ENCODE results near the gene GRK5.
"Not testable (repeated sequence)": the region's sequence is repeated elsewhere in the genome, so short reads cannot be mapped to it uniquely, and the experiment has no call there.

Gene GRK5

GRCh38 chr10:119461380-119461779 is 254.0 kb downstream of the GRK5 start:
- DNase-seq (ENCODE audit: low spot score): no peak
- TF ChIP-seq, protein P1, sequence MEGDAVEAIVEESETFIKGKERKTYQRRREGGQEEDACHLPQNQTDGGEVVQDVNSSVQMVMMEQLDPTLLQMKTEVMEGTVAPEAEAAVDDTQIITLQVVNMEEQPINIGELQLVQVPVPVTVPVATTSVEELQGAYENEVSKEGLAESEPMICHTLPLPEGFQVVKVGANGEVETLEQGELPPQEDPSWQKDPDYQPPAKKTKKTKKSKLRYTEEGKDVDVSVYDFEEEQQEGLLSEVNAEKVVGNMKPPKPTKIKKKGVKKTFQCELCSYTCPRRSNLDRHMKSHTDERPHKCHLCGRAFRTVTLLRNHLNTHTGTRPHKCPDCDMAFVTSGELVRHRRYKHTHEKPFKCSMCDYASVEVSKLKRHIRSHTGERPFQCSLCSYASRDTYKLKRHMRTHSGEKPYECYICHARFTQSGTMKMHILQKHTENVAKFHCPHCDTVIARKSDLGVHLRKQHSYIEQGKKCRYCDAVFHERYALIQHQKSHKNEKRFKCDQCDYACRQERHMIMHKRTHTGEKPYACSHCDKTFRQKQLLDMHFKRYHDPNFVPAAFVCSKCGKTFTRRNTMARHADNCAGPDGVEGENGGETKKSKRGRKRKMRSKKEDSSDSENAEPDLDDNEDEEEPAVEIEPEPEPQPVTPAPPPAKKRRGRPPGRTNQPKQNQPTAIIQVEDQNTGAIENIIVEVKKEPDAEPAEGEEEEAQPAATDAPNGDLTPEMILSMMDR (IDR thresholded peaks at IDR 0.05; ENCODE audit: extremely low read depth, missing control alignments): no peak

DNA sequence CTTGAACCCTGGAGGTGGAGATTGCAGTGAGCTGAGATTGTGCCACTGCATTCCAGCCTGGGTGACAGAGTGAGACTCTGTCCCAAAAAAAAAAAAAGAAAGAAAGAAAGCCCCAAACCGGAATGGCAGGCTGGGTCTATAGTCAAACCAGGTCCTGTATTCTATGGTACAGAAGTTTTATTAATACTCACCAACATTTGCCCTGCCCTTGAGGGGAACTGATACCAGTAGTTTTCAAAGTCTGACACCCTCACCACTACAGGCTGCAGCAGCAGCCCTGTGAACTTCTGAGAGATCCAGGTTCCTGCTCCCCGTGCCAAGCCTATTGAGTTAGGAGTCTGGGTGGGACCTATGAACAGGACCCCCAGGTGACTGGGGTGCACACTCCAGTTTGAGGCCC is 254.6 kb downstream of the GRK5 start:
- DNase-seq (ENCODE audit: low spot score): peak; percentile 41

DNA sequence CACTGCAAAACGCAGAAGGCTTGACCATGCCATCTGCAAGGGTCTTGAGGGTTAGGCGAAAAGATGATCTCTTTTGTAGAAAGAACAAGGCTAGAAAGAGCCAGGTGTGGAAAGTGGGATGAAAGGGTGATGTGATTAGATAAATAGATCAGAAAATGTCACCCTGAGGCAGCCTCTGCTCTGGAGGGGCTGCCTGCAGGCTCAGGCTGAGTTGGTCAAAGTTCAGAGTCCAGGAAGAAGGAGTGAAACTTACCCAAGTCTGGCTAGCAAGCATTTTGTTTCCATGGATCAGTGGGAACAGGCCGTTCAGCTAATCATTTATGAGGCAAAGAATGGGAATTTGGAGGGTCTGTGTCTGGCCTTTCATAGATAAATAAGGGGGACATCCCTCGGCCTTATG is 255.4 kb downstream of the GRK5 start:
- no peak for DNase-seq (ENCODE audit: low spot score)
- TF ChIP-seq, protein P1 (IDR thresholded peaks at IDR 0.05; ENCODE audit: extremely low read depth, missing control alignments): no peak

More for the DNA sequence above, 254.6 kb downstream of the GRK5 start:
- TF ChIP-seq, protein P1 (IDR thresholded peaks at IDR 0.05; ENCODE audit: extremely low read depth, missing control alignments): no peak

DNA sequence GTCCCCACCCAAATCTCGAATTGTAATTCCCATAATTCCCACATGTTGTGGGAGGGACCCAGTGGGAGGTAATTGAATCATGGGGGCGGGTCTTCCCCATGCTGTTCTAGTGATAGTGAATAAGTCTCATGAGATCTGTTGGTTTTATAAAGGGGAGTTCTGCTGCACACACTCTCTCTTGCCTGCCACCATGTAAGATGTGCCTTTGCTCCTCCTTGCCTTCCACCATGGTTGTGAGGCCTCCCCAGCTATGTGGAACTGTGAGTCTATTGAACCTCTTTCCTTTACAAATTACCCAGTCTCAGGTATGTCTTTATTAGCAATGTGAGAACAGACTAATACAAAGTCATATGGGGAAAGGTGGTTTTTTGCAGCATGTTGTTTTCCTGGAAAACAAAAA is 255.8 kb downstream of the GRK5 start:
- not testable (repeated sequence) for DNase-seq (ENCODE audit: low spot score)

DNA sequence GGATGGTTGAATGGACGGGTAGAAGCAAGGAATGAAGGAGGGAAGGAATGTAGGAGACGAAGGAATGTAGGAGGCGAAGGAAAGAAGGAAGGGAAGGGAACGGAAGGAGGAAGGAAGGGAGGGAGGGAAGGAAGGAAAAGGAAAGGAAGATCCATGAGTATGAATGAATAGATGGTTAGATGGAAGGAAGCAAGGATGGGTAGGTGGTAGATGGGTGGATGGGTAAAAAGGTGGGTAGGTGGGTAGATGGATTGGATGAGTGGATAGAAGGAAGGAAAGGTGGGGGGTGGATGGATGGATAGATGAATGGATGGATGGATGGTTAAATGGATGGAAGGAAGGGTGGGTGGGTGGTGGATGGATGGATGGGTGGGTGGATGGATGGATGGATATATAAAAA is 257.7 kb downstream of the GRK5 start:
- TF ChIP-seq, protein P1 (IDR thresholded peaks at IDR 0.05; ENCODE audit: extremely low read depth, missing control alignments): no peak
- DNase-seq (ENCODE audit: low spot score): no peak

- no peak for DNase-seq (ENCODE audit: low spot score)
- TF ChIP-seq, protein P1 (IDR thresholded peaks at IDR 0.05; ENCODE audit: extremely low read depth, missing control alignments): no peak
These were observed 258.7 kb downstream of the GRK5 start for GRCh38 chr10:119466076-119466475.

DNA sequence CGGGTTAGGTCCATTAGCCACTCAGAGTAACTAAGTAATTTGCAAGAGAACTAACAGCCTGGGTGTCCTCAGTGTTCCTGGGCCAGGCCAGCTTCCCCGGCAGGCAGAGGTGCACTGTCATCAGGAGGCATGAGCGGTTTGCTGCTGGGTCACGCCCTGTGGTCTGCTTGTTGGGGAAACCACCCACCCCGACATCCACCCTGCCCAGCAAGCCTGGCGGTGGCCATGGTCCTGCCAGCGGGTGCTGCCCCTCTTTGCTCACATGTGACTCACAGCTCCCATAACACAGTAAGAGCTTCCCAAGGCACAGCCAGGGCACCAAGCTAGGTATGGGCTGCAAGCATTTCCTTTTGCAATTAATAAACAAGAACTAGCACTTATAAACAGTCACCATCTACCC is 259.3 kb downstream of the GRK5 start:
- DNase-seq (ENCODE audit: low spot score): no peak
- TF ChIP-seq, protein P1 (IDR thresholded peaks at IDR 0.05; ENCODE audit: extremely low read depth, missing control alignments): no peak

GRCh38 chr10:119468542-119469324 is 261.4 kb downstream of the GRK5 start:
- TF ChIP-seq, protein P1 (IDR thresholded peaks at IDR 0.05; ENCODE audit: extremely low read depth, missing control alignments): no peak
- DNase-seq (ENCODE audit: low spot score): no peak

All from GM20000 (cell line).